ENCODE data around the gene GNAT1.

- no peak for TF ChIP-seq CTCF (IDR thresholded peaks at IDR 0.05)
- TF ChIP-seq POLR2AphosphoS5 (IDR thresholded peaks at IDR 0.05): no peak
- TF ChIP-seq POLR2A (IDR thresholded peaks at IDR 0.05): no peak
- no peak for TF ChIP-seq EP300 (IDR thresholded peaks at IDR 0.05)
These were observed 11.9 kb downstream of the GNAT1 start for GRCh38 chr3:50203113-50203808.
